Kidney tubule cell (primary cell): ENCODE measurements around the gene FAM3B.
"Not testable (repeated sequence)": the region's sequence is repeated elsewhere in the genome, so short reads cannot be mapped to it uniquely, and the experiment has no call there.

Experiments used
- DNase-seq: peaks from one replicate; pipeline ENCODE4 v3.0.0-alpha.2; 2018; ENCODE audit warnings: low spot score

FAM3B gene

GRCh38 chr21:41316200-41317062 lies at the start of gene FAM3B:
Gene FAM3B, plus strand, starts transcription at chr21:41316801. Its CDS starts 79 bp downstream, at chr21:41316880.
- no peak for DNase-seq

- DNase-seq: no peak
Measured at GRCh38 chr21:41267346-41267745, 49.3 kb upstream of the FAM3B start.

GRCh38 chr21:41269535-41269934 lies 47.1 kb upstream of the FAM3B start:
- no peak for DNase-seq

GRCh38 chr21:41277196-41277595 lies 39.4 kb upstream of the FAM3B start:
- DNase-seq: no peak

- no peak for DNase-seq
Measured at GRCh38 chr21:41277846-41278245, 38.8 kb upstream of the FAM3B start.

GRCh38 chr21:41280115-41280919 lies 36.3 kb upstream of the FAM3B start:
- DNase-seq: no peak

GRCh38 chr21:41282412-41282811 lies 34.2 kb upstream of the FAM3B start:
- no peak for DNase-seq

GRCh38 chr21:41283211-41283818 lies 33.3 kb upstream of the FAM3B start:
- peak; percentile 76 for DNase-seq

GRCh38 chr21:41289431-41289830 lies 27.2 kb upstream of the FAM3B start:
- DNase-seq: no peak

- DNase-seq: no peak
Measured at GRCh38 chr21:41290106-41290799, 26.3 kb upstream of the FAM3B start.

GRCh38 chr21:41294548-41295231 lies 21.9 kb upstream of the FAM3B start:
- DNase-seq: no peak

GRCh38 chr21:41295721-41296254 lies 20.8 kb upstream of the FAM3B start:
- no peak for DNase-seq

GRCh38 chr21:41302976-41303375 lies 13.6 kb upstream of the FAM3B start:
- DNase-seq: no peak

- no peak for DNase-seq
Measured at GRCh38 chr21:41304068-41304720, 12.4 kb upstream of the FAM3B start.

- no peak for DNase-seq
Measured at GRCh38 chr21:41307219-41307618, 9.4 kb upstream of the FAM3B start.

- not testable (repeated sequence) for DNase-seq
Measured at GRCh38 chr21:41313285-41314164, 3.1 kb upstream of the FAM3B start.

GRCh38 chr21:41315726-41316125 lies 875 bp upstream of the FAM3B start:
- no peak for DNase-seq

GRCh38 chr21:41317063-41317392 lies 427 bp downstream of the FAM3B start:
- no peak for DNase-seq

- no peak for DNase-seq
Measured at GRCh38 chr21:41317458-41317857, 857 bp downstream of the FAM3B start.

GRCh38 chr21:41318218-41318617 lies 1.6 kb downstream of the FAM3B start:
- DNase-seq: no peak
